ENCODE data around the gene MESP2. TPM values are rescaled to one million over a fixed set of nuclear protein-coding genes. Genes with fewer than 3 reads are reported as not detected.

The MESP2 gene, protein sequence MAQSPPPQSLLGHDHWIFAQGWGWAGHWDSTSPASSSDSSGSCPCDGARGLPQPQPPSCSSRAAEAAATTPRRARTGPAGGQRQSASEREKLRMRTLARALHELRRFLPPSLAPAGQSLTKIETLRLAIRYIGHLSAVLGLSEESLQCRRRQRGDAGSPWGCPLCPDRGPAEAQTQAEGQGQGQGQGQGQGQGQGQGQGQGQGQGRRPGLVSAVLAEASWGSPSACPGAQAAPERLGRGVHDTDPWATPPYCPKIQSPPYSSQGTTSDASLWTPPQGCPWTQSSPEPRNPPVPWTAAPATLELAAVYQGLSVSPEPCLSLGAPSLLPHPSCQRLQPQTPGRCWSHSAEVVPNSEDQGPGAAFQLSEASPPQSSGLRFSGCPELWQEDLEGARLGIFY
- polyA plus RNA-seq (2013, experiment 1 of 2), result 0.35 TPM
- 0.19 TPM for polyA plus RNA-seq (2013, experiment 2 of 2)

DNA sequence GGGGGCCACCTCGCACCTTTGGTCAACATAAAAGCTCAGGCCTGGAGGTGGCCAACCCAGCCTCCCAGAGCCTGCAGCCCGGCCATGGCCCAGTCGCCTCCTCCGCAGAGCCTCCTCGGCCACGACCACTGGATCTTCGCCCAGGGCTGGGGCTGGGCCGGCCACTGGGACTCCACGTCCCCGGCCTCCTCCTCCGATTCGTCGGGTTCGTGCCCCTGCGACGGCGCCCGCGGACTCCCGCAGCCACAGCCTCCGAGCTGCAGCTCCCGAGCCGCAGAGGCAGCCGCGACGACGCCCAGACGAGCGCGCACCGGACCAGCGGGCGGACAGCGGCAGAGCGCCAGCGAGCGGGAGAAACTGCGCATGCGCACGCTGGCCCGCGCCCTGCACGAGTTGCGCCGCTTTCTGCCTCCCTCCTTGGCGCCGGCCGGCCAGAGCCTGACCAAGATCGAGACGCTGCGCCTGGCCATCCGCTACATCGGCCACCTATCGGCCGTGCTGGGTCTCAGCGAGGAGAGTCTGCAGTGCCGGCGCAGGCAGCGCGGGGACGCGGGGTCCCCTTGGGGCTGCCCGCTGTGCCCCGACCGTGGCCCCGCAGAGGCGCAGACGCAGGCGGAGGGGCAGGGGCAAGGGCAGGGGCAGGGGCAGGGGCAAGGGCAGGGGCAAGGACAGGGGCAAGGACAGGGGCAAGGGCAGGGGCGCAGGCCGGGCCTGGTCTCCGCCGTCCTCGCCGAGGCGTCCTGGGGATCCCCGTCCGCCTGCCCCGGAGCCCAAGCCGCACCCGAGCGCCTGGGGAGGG, at the start of gene MESP2:
MESP2 (plus strand) TSS at position 59 of the 799 bp plus-strand sequence; CDS start at position 85, 26 bp downstream.
- H3K9me3 ChIP-seq (replicated peaks in 1 of 2; ENCODE audit: control insufficient read depth in 2 of 2, insufficient read depth in 1 of 2, low read depth in 1 of 2, low read length in 2 of 2), result no peaks in the 10 kb centered on the region
- H2AFZ ChIP-seq (ENCODE audit: low read length), result peak within 1 kb of the TSS; percentile 95
- no peak within 1 kb of the TSS for H4K91ac ChIP-seq (ENCODE audit: low read depth, low read length, poor library complexity)
- peak within 1 kb of the TSS; percentile 82 for H3K14ac ChIP-seq (ENCODE audit: low read length)
- H4K8ac ChIP-seq (ENCODE audit: low read depth, low read length), result peak within 1 kb of the TSS; percentile 43
- H3K23ac ChIP-seq (ENCODE audit: low read depth, low read length, poor library complexity), result peak within 1 kb of the TSS; percentile 96
- no peak within 1 kb of the TSS for H2BK5ac ChIP-seq (ENCODE audit: low read length)
- no peaks in the 10 kb centered on the region for H3K4me1 ChIP-seq (ENCODE audit: control insufficient read depth in 2 of 2, insufficient read depth in 1 of 2, low read depth in 1 of 2, low read length in 2 of 2)
- H3K18ac ChIP-seq (ENCODE audit: low read length), result peak within 1 kb of the TSS; percentile 97
- H2BK120ac ChIP-seq (ENCODE audit: low read depth, low read length), result peak within 1 kb of the TSS; percentile 81
- peak within 1 kb of the TSS; percentile 90 for H3K9ac ChIP-seq (ENCODE audit: low read depth, low read length, poor library complexity)
- H3K4me3 ChIP-seq (ENCODE audit: low read length in 2 of 2), result peak within 1 kb of the TSS; percentile 33 to 73
- H3K4ac ChIP-seq (ENCODE audit: low read length), result peak within 1 kb of the TSS; percentile 3
- peak; percentile 77 for DNase-seq (ENCODE audit: low spot score)
- peak within 1 kb of the TSS; percentile 84 for H2BK12ac ChIP-seq (ENCODE audit: low read length)
- no peak within 1 kb of the TSS for H2BK15ac ChIP-seq (ENCODE audit: low read length)
- H3K27me3 ChIP-seq (ENCODE audit: control insufficient read depth in 3 of 3, insufficient read depth in 3 of 3, low read depth in 1 of 3, low read length in 3 of 3), result peaks cover 7 to 31% (median 16%) of the 10 kb centered on the region in 3 experiments
- no peaks in the 10 kb centered on the region for H3K36me3 ChIP-seq (replicated peaks in 1 of 2; ENCODE audit: control insufficient read depth in 2 of 2, insufficient read depth in 2 of 2, low read length in 2 of 2)
- no peak within 1 kb of the TSS for H3K27ac ChIP-seq (replicated peaks; ENCODE audit: low read length)
- H2AK5ac ChIP-seq (ENCODE audit: low read depth, low read length), result peak within 1 kb of the TSS; percentile 86
- no CpG with 5 or more reads among the region's 82 CpGs for WGBS, 2 donors (ENCODE audit: extremely low coverage in 2 of 2, insufficient read length in 2 of 2, insufficient replicate concordance in 1 of 2)
- H3K4me2 ChIP-seq (ENCODE audit: insufficient read depth, low read length, poor library complexity, severe bottlenecking), result peak within 1 kb of the TSS; percentile 83
- no peaks in the 10 kb centered on the region for H3K79me1 ChIP-seq (ENCODE audit: low read depth, low read length)

DNA sequence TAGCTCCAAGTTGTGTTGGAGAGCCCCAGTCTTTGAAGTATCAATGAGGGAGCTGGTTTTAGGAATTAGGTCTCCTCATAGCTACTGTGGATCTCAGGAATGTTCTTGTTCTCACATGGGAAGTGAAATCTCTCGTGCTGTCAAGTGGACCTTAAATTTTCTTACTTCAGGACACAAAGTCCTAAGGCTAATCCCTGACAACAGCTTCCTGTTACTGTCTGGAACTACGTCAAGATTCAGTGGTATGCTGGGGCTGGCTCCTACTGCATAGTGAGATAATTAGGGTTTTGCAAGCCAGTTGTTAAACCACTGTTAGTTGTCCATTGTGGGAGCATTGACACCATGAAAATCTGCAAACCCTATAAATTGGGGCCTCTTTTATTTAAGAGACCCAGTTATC, 47.9 kb upstream of the MESP2 start:
- no peak overlapping the region for H2BK120ac ChIP-seq (ENCODE audit: low read depth, low read length)
- no peak overlapping the region for H2BK15ac ChIP-seq (ENCODE audit: low read length)
- H4K8ac ChIP-seq (ENCODE audit: low read depth, low read length), result no peak overlapping the region
- H2AFZ ChIP-seq (ENCODE audit: low read length), result no peak overlapping the region
- H3K4me1 ChIP-seq (ENCODE audit: control insufficient read depth in 2 of 2, insufficient read depth in 1 of 2, low read depth in 1 of 2, low read length in 2 of 2), result no peaks in the 10 kb centered on the region
- H2BK5ac ChIP-seq (ENCODE audit: low read length), result no peak overlapping the region
- H2AK5ac ChIP-seq (ENCODE audit: low read depth, low read length), result no peak overlapping the region
- no peak for DNase-seq (ENCODE audit: low spot score)
- no peak overlapping the region for H3K14ac ChIP-seq (ENCODE audit: low read length)
- no peak overlapping the region for H2BK12ac ChIP-seq (ENCODE audit: low read length)
- H3K9me3 ChIP-seq (replicated peaks in 1 of 2; ENCODE audit: control insufficient read depth in 2 of 2, insufficient read depth in 1 of 2, low read depth in 1 of 2, low read length in 2 of 2), result peaks cover 0 to 3% of the 10 kb centered on the region in 2 donors
- no peaks in the 10 kb centered on the region for H3K79me1 ChIP-seq (ENCODE audit: low read depth, low read length)
- H3K4ac ChIP-seq (ENCODE audit: low read length), result no peak overlapping the region
- no peak overlapping the region for H3K4me2 ChIP-seq (ENCODE audit: insufficient read depth, low read length, poor library complexity, severe bottlenecking)
- H3K36me3 ChIP-seq (replicated peaks in 1 of 2; ENCODE audit: control insufficient read depth in 2 of 2, insufficient read depth in 2 of 2, low read length in 2 of 2), result no peaks in the 10 kb centered on the region
- H4K91ac ChIP-seq (ENCODE audit: low read depth, low read length, poor library complexity), result no peak overlapping the region
- no peak overlapping the region for H3K18ac ChIP-seq (ENCODE audit: low read length)
- H3K23ac ChIP-seq (ENCODE audit: low read depth, low read length, poor library complexity), result no peak overlapping the region
- H3K9ac ChIP-seq (ENCODE audit: low read depth, low read length, poor library complexity), result no peak overlapping the region
- no CpG with 5 or more reads among the region's 2 CpGs for WGBS, 2 donors (ENCODE audit: extremely low coverage in 2 of 2, insufficient read length in 2 of 2, insufficient replicate concordance in 1 of 2)
- no peak overlapping the region for H3K27ac ChIP-seq (replicated peaks; ENCODE audit: low read length)
- no peak overlapping the region for H3K4me3 ChIP-seq (ENCODE audit: low read length in 2 of 2)
- peaks cover 0 to 32% (median 0%) of the 10 kb centered on the region in 3 experiments for H3K27me3 ChIP-seq (ENCODE audit: control insufficient read depth in 3 of 3, insufficient read depth in 3 of 3, low read depth in 1 of 3, low read length in 3 of 3)

DNA sequence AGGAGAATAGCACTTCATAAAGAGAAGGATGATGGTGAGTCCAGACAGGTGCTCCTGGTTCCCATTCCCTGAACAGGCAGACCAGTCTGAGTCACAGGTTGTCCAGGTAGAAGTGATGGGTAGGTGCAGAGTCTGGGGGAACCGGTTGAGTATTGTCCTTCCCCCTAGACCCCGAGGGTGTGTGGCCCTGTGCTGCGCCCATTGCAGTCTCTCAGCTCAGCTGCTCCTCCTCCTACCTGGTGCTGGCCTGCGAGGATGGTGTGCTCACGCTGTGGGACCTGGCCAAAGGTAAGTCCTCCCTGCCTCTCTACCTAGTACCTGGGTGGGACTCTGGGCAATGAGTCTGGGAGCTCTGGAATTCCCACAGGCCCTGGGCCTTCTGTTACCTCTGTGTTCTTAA, 44.9 kb upstream of the MESP2 start:
- H2AK5ac ChIP-seq (ENCODE audit: low read depth, low read length), result no peak overlapping the region
- no peak overlapping the region for H2BK15ac ChIP-seq (ENCODE audit: low read length)
- H3K18ac ChIP-seq (ENCODE audit: low read length), result no peak overlapping the region
- no peak overlapping the region for H3K14ac ChIP-seq (ENCODE audit: low read length)
- no peak overlapping the region for H4K91ac ChIP-seq (ENCODE audit: low read depth, low read length, poor library complexity)
- H2BK120ac ChIP-seq (ENCODE audit: low read depth, low read length), result no peak overlapping the region
- no peaks in the 10 kb centered on the region for H3K9me3 ChIP-seq (replicated peaks in 1 of 2; ENCODE audit: control insufficient read depth in 2 of 2, insufficient read depth in 1 of 2, low read depth in 1 of 2, low read length in 2 of 2)
- peak overlapping the region; percentile 27 for H3K23ac ChIP-seq (ENCODE audit: low read depth, low read length, poor library complexity)
- H3K4me2 ChIP-seq (ENCODE audit: insufficient read depth, low read length, poor library complexity, severe bottlenecking), result no peak overlapping the region
- H2AFZ ChIP-seq (ENCODE audit: low read length), result no peak overlapping the region
- no peaks in the 10 kb centered on the region for H3K4me1 ChIP-seq (ENCODE audit: control insufficient read depth in 2 of 2, insufficient read depth in 1 of 2, low read depth in 1 of 2, low read length in 2 of 2)
- no peak for DNase-seq (ENCODE audit: low spot score)
- H4K8ac ChIP-seq (ENCODE audit: low read depth, low read length), result no peak overlapping the region
- H2BK12ac ChIP-seq (ENCODE audit: low read length), result no peak overlapping the region
- no peak overlapping the region for H2BK5ac ChIP-seq (ENCODE audit: low read length)
- WGBS, 2 donors (ENCODE audit: extremely low coverage in 2 of 2, insufficient read length in 2 of 2, insufficient replicate concordance in 1 of 2), result no CpG with 5 or more reads among the region's 5 CpGs
- no peak overlapping the region for H3K27ac ChIP-seq (replicated peaks; ENCODE audit: low read length)
- no peak overlapping the region for H3K4ac ChIP-seq (ENCODE audit: low read length)
- H3K79me1 ChIP-seq (ENCODE audit: low read depth, low read length), result no peaks in the 10 kb centered on the region
- no peak overlapping the region for H3K4me3 ChIP-seq (ENCODE audit: low read length in 2 of 2)
- H3K9ac ChIP-seq (ENCODE audit: low read depth, low read length, poor library complexity), result no peak overlapping the region
- H3K27me3 ChIP-seq (ENCODE audit: control insufficient read depth in 3 of 3, insufficient read depth in 3 of 3, low read depth in 1 of 3, low read length in 3 of 3), result peaks cover 0 to 50% (median 0%) of the 10 kb centered on the region in 3 experiments
- H3K36me3 ChIP-seq (replicated peaks in 1 of 2; ENCODE audit: control insufficient read depth in 2 of 2, insufficient read depth in 2 of 2, low read length in 2 of 2), result no peaks in the 10 kb centered on the region

All from neuronal stem cell (in vitro differentiated cells).